Tibial nerve (tissue), 4 donors: ENCODE results near the gene BOD1L1. TPM values are rescaled to one million over a fixed set of nuclear protein-coding genes. Genes with fewer than 3 reads are reported as not detected.
A peak's percentile ranks its signal among the peaks of the same experiment; 100 is the strongest.

Experiments
- DNase-seq, 2 donors: peaks; one replicate each; pipeline ENCODE4 v3.0.0-alpha.2; 2019; ENCODE audit warnings: low spot score in 2 of 2
- H3K27ac ChIP-seq, 4 donors: fragments of 200-600 bp; sonication (generic) in 3 of 4; one replicate each; pipeline ENCODE4 v1.5.1; 2017 to 2019; ENCODE audit warnings: mild to moderate bottlenecking in 1 of 4
- H3K27me3 ChIP-seq, 2 donors: fragments of 200-600 bp; sonication (generic) in 1 of 2; one replicate each; pipeline versions ENCODE4 v1.5.1 to v1.6.0; 2017 to 2019
- H3K36me3 ChIP-seq, 3 donors: fragments of 200-600 bp; sonication (generic); one replicate each; pipeline ENCODE4 v1.5.1; 2018 to 2019
- H3K4me1 ChIP-seq, 4 donors: fragments of 200-600 bp; sonication (generic) in 3 of 4; one replicate each; pipeline ENCODE4 v1.5.1; 2017 to 2019
- H3K4me3 ChIP-seq, 4 donors: fragments of 200-600 bp; sonication (generic) in 3 of 4; one replicate each; pipeline ENCODE4 v1.5.1; 2017 to 2019; ENCODE audit warnings: mild to moderate bottlenecking in 1 of 4, moderate library complexity in 1 of 4
- H3K9me3 ChIP-seq, 4 donors: fragments of 200-600 bp; sonication (generic) in 3 of 4; one replicate each; pipeline ENCODE4 v1.5.1; 2017 to 2019
- EP300 ChIP-seq, 2 donors: sonication (generic); formaldehyde crosslinking; IDR thresholded peaks; one replicate each; pipeline ENCODE4 v1.6.1; 2017; ENCODE audit warnings: antibody characterized with exemption in 2 of 2, mild to moderate bottlenecking in 1 of 2
- POLR2A ChIP-seq, 2 donors: fragments of 450-650 bp; IDR thresholded peaks; one replicate each; pipeline ENCODE4 v1.6.1; 2017; ENCODE audit warnings: antibody characterized with exemption in 2 of 2, mild to moderate bottlenecking in 2 of 2, moderate library complexity in 2 of 2
- WGBS, 2 donors: methylation state at CpG; one replicate each; pipeline ENCODE4 v1.1.5; 2018; 5-methylcytosine and 5-hydroxymethylcytosine counted together
- total RNA-seq, 4 donors: library from RNA; depleted of rRNA; stranded (reverse); fragments of >200 nt; gene quantifications; one replicate each; pipeline ENCODE4 v1.1.0, GENCODE V29; 2016
- TF ChIP-seq, protein P1 (sequence below), 5 experiments: fragments of 200-600 bp in 3 of 5; fragments of 450-650 bp in 2 of 5; sonication (generic) in 3 of 5; IDR thresholded peaks; one replicate each; pipeline ENCODE4 v1.5.1; 2016 to 2019; ENCODE audit warnings: antibody characterized with exemption in 5 of 5, mild to moderate bottlenecking in 3 of 5, moderate library complexity in 2 of 5

The BOD1L1 gene
- total RNA-seq, 4 donors from 2014 or later: 41.5 to 53.8 (median 47.8) TPM

DNA sequence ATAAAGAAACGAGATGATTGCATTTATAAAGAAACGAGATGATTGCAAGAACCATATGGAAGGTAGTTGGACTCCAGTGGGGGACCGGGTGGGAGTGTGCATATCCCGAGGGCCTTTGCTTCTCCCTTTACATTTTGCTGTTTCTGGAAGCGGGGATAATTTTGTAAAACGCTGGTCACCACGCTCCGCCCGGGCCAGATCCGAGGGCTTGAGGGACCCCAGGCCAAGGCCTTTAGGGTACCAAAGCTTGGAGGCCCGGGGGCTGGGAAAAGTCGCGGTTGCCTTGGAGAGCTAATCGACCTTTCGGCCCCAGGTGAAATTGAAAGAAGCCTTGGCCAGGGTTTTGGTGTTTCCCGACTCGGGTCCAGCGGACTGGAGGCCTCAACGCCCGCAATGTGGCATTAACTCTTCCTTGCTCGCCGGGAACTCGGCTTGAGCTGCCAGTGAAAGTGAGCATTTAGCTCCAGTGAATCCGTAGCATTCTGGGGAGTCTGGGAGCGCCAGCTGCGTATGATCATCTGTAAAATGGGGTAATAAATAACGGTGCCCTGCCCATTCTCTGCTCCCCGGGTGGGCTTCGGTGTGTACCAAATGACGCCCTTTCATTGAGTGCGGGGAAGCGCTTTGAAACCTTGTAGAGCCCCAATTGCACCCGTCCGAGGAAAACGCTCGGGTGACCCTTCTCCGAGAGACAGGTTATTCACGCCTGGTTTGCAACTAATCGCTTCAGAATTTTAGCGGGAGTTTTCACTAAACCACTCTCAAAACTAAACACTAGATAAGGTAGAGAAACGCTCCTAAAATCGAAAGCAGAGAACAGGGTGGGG is 87.7 kb downstream of the BOD1L1 start:
- H3K27me3 ChIP-seq: peaks cover 2 to 98% of the 10 kb centered on the region in 2 donors
- peaks cover 0 to 3% (median 0%) of the 10 kb centered on the region in 4 donors for H3K9me3 ChIP-seq
- H3K27ac ChIP-seq: no peak overlapping the region
- 23 to 25% methylated on average over 34 to 42 of the region's 42 CpGs for WGBS, 2 donors
- DNase-seq: no peak
- peaks cover 0 to 62% (median 18%) of the 10 kb centered on the region in 4 donors for H3K4me1 ChIP-seq
- H3K4me3 ChIP-seq: no peak overlapping the region
- H3K36me3 ChIP-seq: no peaks in the 10 kb centered on the region
- TF ChIP-seq, protein P1, sequence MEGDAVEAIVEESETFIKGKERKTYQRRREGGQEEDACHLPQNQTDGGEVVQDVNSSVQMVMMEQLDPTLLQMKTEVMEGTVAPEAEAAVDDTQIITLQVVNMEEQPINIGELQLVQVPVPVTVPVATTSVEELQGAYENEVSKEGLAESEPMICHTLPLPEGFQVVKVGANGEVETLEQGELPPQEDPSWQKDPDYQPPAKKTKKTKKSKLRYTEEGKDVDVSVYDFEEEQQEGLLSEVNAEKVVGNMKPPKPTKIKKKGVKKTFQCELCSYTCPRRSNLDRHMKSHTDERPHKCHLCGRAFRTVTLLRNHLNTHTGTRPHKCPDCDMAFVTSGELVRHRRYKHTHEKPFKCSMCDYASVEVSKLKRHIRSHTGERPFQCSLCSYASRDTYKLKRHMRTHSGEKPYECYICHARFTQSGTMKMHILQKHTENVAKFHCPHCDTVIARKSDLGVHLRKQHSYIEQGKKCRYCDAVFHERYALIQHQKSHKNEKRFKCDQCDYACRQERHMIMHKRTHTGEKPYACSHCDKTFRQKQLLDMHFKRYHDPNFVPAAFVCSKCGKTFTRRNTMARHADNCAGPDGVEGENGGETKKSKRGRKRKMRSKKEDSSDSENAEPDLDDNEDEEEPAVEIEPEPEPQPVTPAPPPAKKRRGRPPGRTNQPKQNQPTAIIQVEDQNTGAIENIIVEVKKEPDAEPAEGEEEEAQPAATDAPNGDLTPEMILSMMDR (IDR thresholded peaks at IDR 0.05): no peak
- TF ChIP-seq POLR2A (IDR thresholded peaks at IDR 0.05): no peak
- no peak for TF ChIP-seq EP300 (IDR thresholded peaks at IDR 0.05)

DNA sequence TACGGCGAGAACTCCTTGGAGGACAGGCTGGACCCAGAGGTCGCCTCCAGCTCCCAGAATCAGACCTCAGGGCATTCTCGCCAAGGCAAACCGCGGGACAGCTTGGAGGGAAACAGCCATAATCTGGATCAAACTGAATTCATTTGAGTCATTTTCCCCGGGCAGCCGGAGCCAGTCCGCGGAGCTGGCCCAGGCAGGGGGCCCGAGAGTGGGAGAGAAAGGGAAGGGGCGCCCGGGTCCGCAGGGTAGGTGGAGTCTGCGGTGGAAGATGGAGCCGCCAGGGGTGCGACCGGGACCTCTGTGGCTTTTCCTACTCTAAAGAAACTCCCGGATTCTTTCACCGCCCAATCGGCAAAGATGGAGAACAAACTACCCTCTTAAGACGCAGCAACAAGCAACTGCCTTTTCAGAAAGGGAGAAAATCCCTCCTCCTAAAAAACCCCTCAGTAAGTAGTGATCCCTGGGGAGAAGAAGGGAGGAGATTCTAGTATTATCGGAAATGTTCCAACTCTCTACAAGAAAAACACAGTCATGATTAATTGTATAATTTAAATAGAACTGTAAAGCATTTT is 88.4 kb downstream of the BOD1L1 start:
- Histone ChIP-seq H3K4me1 (peaks cover 0 to 62% (median 12%) of the 10 kb centered on the region in 4 donors), H3K27ac (no peak overlapping the region), H3K36me3 (no peaks in the 10 kb centered on the region), H3K9me3 (peaks cover 0 to 3% (median 0%) of the 10 kb centered on the region in 4 donors), H3K4me3 (peak overlapping the region in 1 of 4 donors; percentile 10), H3K27me3 (peaks cover 2 to 100% of the 10 kb centered on the region in 2 donors)
- 7% methylated on average over 21 to 23 of the region's 23 CpGs for WGBS, 2 donors
- TF ChIP-seq POLR2A (IDR thresholded peaks at IDR 0.05) (no peak), EP300 (IDR thresholded peaks at IDR 0.05) (no peak)
- TF ChIP-seq, protein P1 (IDR thresholded peaks at IDR 0.05): no peak
- DNase-seq: no peak

DNA sequence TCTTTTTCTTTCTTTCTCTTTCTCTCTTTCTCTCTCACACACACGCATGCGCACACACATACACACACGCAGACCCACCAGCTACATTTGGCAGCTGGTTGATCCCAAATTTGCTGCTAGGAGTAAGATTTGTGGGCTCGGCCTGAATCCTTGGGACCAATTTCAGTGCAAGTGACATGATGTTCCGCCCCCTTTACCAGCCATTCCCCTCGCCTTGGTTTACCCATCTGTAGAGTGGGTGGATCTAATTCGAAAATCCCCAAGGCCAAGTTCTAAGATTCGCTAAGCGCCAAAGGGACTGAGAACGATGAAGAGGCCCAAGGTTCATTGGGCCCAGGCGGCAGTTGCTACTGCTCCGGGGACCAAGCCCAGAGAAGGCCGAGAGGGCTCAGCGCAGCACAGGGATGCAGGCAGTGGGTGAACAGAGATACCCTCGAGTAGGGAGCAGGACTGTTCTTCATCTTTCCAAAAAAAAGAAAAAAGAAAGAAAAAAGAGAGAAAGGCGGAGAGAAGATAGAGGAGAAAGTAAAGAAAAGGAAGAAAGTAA is 89.0 kb downstream of the BOD1L1 start:
- Histone ChIP-seq H3K27me3 (peaks cover 2 to 100% of the 10 kb centered on the region in 2 donors), H3K4me1 (peaks cover 0 to 57% (median 10%) of the 10 kb centered on the region in 4 donors), H3K27ac (no peak overlapping the region), H3K4me3 (no peak overlapping the region), H3K9me3 (peaks cover 0 to 3% (median 0%) of the 10 kb centered on the region in 4 donors), H3K36me3 (no peaks in the 10 kb centered on the region)
- TF ChIP-seq POLR2A (IDR thresholded peaks at IDR 0.05) (no peak), EP300 (IDR thresholded peaks at IDR 0.05) (no peak)
- TF ChIP-seq, protein P1 (IDR thresholded peaks at IDR 0.05): no peak
- WGBS, 2 donors: 29 to 34% methylated on average over 16 of the region's 16 CpGs
- DNase-seq: no peak

- Histone ChIP-seq H3K4me3 (no peak overlapping the region), H3K36me3 (no peaks in the 10 kb centered on the region), H3K9me3 (peaks cover 0 to 3% (median 0%) of the 10 kb centered on the region in 4 donors), H3K4me1 (peaks cover 0 to 51% (median 10%) of the 10 kb centered on the region in 4 donors), H3K27ac (no peak overlapping the region), H3K27me3 (peaks cover 2 to 100% of the 10 kb centered on the region in 2 donors)
- 12 to 18% methylated on average over 10 of the region's 10 CpGs for WGBS, 2 donors
- TF ChIP-seq EP300 (IDR thresholded peaks at IDR 0.05) (no peak), POLR2A (IDR thresholded peaks at IDR 0.05) (no peak)
- TF ChIP-seq, protein P1 (IDR thresholded peaks at IDR 0.05): no peak
- DNase-seq: no peak
These were observed 89.7 kb downstream of the BOD1L1 start for GRCh38 chr4:13537832-13538177.
